Lung (tissue), 12 donors: ENCODE results near the gene ARHGEF40. TPM values are rescaled to one million over a fixed set of nuclear protein-coding genes. Genes with fewer than 3 reads are reported as not detected.
A peak's percentile ranks its signal among the peaks of the same experiment; 100 is the strongest.

Experiments used
- ATAC-seq: fragments of 200-7000 bp; cut with Tn5 transposase; one replicate; pipeline ENCODE4 v1.9.1; 2020; ENCODE audit warnings: moderate number of reproducible peaks; ENCODE audit not compliant: insufficient read depth, low FRiP score
- DNase-seq, 3 donors: peaks; one replicate each; pipeline ENCODE4 v3.0.0-alpha.2; 2013 to 2017
- H3K27ac ChIP-seq, 2 donors: one replicate each; pipeline ENCODE4 v1.5.1; 2013; ENCODE audit warnings: mild to moderate bottlenecking in 2 of 2, moderate library complexity in 2 of 2, control low read depth in 1 of 2, inconsistent platforms in 1 of 2, low read depth in 1 of 2, low read length in 1 of 2
- H3K27me3 ChIP-seq, 3 donors: one replicate each; pipeline ENCODE4 v1.5.1; 2013; ENCODE audit warnings: low read length in 2 of 3; ENCODE audit not compliant: control insufficient read depth in 3 of 3, insufficient read depth in 3 of 3
- H3K36me3 ChIP-seq, 4 donors: one replicate each; pipeline ENCODE4 v1.5.1; 2013; ENCODE audit warnings: low read length in 4 of 4, mild to moderate bottlenecking in 1 of 4, moderate library complexity in 1 of 4; ENCODE audit not compliant: control insufficient read depth in 4 of 4, insufficient read depth in 4 of 4
- H3K4me1 ChIP-seq, 5 donors: one replicate each; pipeline ENCODE4 v1.5.1; 2013; ENCODE audit warnings: low read length in 5 of 5, mild to moderate bottlenecking in 2 of 5, moderate library complexity in 1 of 5; ENCODE audit not compliant: control insufficient read depth in 5 of 5, insufficient read depth in 5 of 5
- H3K4me3 ChIP-seq: one replicate; pipeline ENCODE4 v1.5.1; 2013; ENCODE audit warnings: mild to moderate bottlenecking, control low read depth, moderate library complexity
- H3K9ac ChIP-seq, 2 donors: one replicate each; pipeline ENCODE4 v1.5.1; 2013; ENCODE audit warnings: low read length in 2 of 2, control low read depth in 1 of 2; ENCODE audit not compliant: insufficient read depth in 1 of 2
- H3K9me3 ChIP-seq, 4 donors: one replicate each; pipeline ENCODE4 v1.5.1; 2013; ENCODE audit warnings: low read length in 3 of 4, mild to moderate bottlenecking in 1 of 4, moderate library complexity in 1 of 4; ENCODE audit not compliant: control insufficient read depth in 4 of 4, insufficient read depth in 3 of 4
- CTCF ChIP-seq: IDR thresholded peaks from 2 replicates; pipeline ENCODE4 v1.5.1; 2012; ENCODE audit warnings: mild to moderate bottlenecking; ENCODE audit errors: control extremely low read depth, extremely low read depth
- WGBS, 2 donors: extraction: QIAGEN DNeasy Blood & Tissue Kit; methylation state at CpG; one replicate each; pipeline ENCODE4 v1.1.7; 2013; 5-methylcytosine and 5-hydroxymethylcytosine counted together
- polyA plus RNA-seq, 2 donors: library from polyadenylated mRNA; stranded (reverse); fragments of 200-250 nt; gene quantifications; one replicate each; pipeline ENCODE4 v1.2.1, GENCODE V29; 2013
- total RNA-seq, 2 donors: library from RNA; depleted of rRNA in 1 of 2; stranded (reverse); fragments of >200 nt in 1 of 2; gene quantifications; one replicate each; pipeline ENCODE4 v1.2.1, GENCODE V29; 2014 to 2021
- donor health status: control.
- donor health status: control.
- donor health status: Bipolar disorder and iron deficiency.
- donor health status: healthy.
- donor health status: DM: yes; HTN: yes; CAD: no.

The ARHGEF40 gene
- total and polyA plus RNA-seq, 4 donors = 13.1 to 48.6 (median 27.3) TPM

- Histone ChIP-seq H3K4me1 (peaks cover 0 to 7% (median 0%) of the 10 kb centered on the region in 5 donors), H3K27me3 (no peaks in the 10 kb centered on the region), H3K9ac (no peak overlapping the region), H3K36me3 (peaks cover 9 to 45% (median 36%) of the 10 kb centered on the region in 4 donors), H3K4me3 (no peak overlapping the region), H3K27ac (peak overlapping the region in 1 of 2 donors; percentile 28), H3K9me3 (peaks cover 0 to 2% (median 0%) of the 10 kb centered on the region in 4 donors)
- TF ChIP-seq CTCF = no peak
- 53 to 77% methylated on average over 1 of the region's 1 CpG for WGBS, 2 donors
- no peak for DNase-seq
- ATAC-seq = no peak
Measured at GRCh38 chr14:21089271-21089670, 19.2 kb downstream of the ARHGEF40 start.

- peaks cover 0 to 9% (median 0%) of the 10 kb centered on the region in 5 donors for H3K4me1 ChIP-seq
- H3K36me3 ChIP-seq = peaks cover 4 to 42% (median 31%) of the 10 kb centered on the region in 4 donors
- WGBS, 2 donors = 85 to 87% methylated on average over 5 of the region's 5 CpGs
- H3K27ac ChIP-seq = peak overlapping the region in 1 of 2 donors; percentile 28
- no peak overlapping the region for H3K9ac ChIP-seq
- no peak overlapping the region for H3K4me3 ChIP-seq
- ATAC-seq (no peak), DNase-seq (no peak)
- no peaks in the 10 kb centered on the region for H3K27me3 ChIP-seq
- TF ChIP-seq CTCF = no peak
- peaks cover 0 to 2% (median 0%) of the 10 kb centered on the region in 4 donors for H3K9me3 ChIP-seq
Measured at GRCh38 chr14:21089877-21090193, 19.7 kb downstream of the ARHGEF40 start.

- Histone ChIP-seq H3K36me3 (peaks cover 0 to 38% (median 28%) of the 10 kb centered on the region in 4 donors), H3K4me1 (peaks cover 0 to 9% (median 0%) of the 10 kb centered on the region in 5 donors), H3K9ac (no peak overlapping the region), H3K27me3 (no peaks in the 10 kb centered on the region), H3K27ac (no peak overlapping the region), H3K9me3 (peaks cover 0 to 2% (median 0%) of the 10 kb centered on the region in 4 donors), H3K4me3 (no peak overlapping the region)
- no peak for TF ChIP-seq CTCF
- WGBS, 2 donors = 92 to 93% methylated on average over 44 to 45 of the region's 45 CpGs
- ATAC-seq (no peak), DNase-seq (peak in 1 of 3 donors; percentile 40)
Measured at GRCh38 chr14:21090194-21090939, 20.3 kb downstream of the ARHGEF40 start.
